Heart left ventricle (tissue), 16 donors: ENCODE data around the gene RAB7B. TPM values are rescaled to one million over a fixed set of nuclear protein-coding genes. Genes with fewer than 3 reads are reported as not detected.

Experiments used
- ATAC-seq, 4 donors: fragments of 200-7000 bp; cut with Tn5 transposase; one replicate each; pipeline ENCODE4 v1.9.1; 2020 to 2022; ENCODE audit warnings: moderate library complexity in 4 of 4, mild to moderate bottlenecking in 3 of 4, moderate number of reproducible peaks in 1 of 4
- DNase-seq, 5 donors: peaks; one replicate each; pipeline ENCODE4 v3.0.0-alpha.2; 2020
- H3K27ac ChIP-seq, 12 donors: fragments of 200-600 bp; sonication (generic) in 4 of 12; one replicate each; pipeline versions ENCODE4 v1.5.0 to v1.8.0; 2016 to 2022; ENCODE audit warnings: mild to moderate bottlenecking in 2 of 12
- H3K27me3 ChIP-seq, 9 donors: fragments of 200-600 bp; sonication (generic) in 2 of 9; one replicate each; pipeline versions ENCODE4 v1.5.1 to v1.8.0; 2016 to 2022; ENCODE audit warnings: mild to moderate bottlenecking in 3 of 9
- H3K36me3 ChIP-seq, 9 donors: fragments of 200-600 bp; sonication (generic) in 2 of 9; one replicate each; pipeline versions ENCODE4 v1.5.0 to v1.8.0; 2018 to 2022; ENCODE audit warnings: mild to moderate bottlenecking in 2 of 9
- H3K4me1 ChIP-seq, 12 donors: fragments of 200-600 bp; sonication (generic) in 4 of 12; one replicate each; pipeline versions ENCODE4 v1.5.0 to v1.8.0; 2016 to 2022; ENCODE audit warnings: mild to moderate bottlenecking in 3 of 12
- H3K4me3 ChIP-seq, 12 donors: fragments of 200-600 bp; sonication (generic) in 4 of 12; one replicate each; pipeline versions ENCODE4 v1.5.0 to v1.8.0; 2017 to 2022; ENCODE audit warnings: mild to moderate bottlenecking in 9 of 12, moderate library complexity in 4 of 12
- H3K9me3 ChIP-seq, 12 donors: fragments of 200-600 bp; sonication (generic) in 4 of 12; one replicate each; pipeline versions ENCODE4 v1.5.0 to v1.8.0; 2016 to 2022; ENCODE audit warnings: mild to moderate bottlenecking in 1 of 12
- POLR2A ChIP-seq, 2 donors: fragments of 450-650 bp; IDR thresholded peaks; one replicate each; pipeline ENCODE4 v1.6.1; 2017; ENCODE audit warnings: antibody characterized with exemption in 2 of 2, mild to moderate bottlenecking in 2 of 2, moderate library complexity in 2 of 2
- WGBS, 4 donors: extraction: QIAGEN DNeasy Blood & Tissue Kit in 2 of 4; methylation state at CpG; one replicate each; pipeline versions ENCODE4 v1.1.5 to v1.1.7; 2013 to 2018; 5-methylcytosine and 5-hydroxymethylcytosine counted together
- intact Hi-C, 10 donors: fragments of 100-400 bp; cut with DNase I; formaldehyde crosslinking; loops; one replicate each; pipeline versions ENCODE4 v1.11.1 to v1.14.2; 2022
- polyA plus RNA-seq, 2 donors: library from polyadenylated mRNA; stranded (reverse); fragments of 200-250 nt; gene quantifications; one replicate each; pipeline ENCODE4 v1.2.3, GENCODE V29; 2013
- total RNA-seq, 9 donors: library from RNA; depleted of rRNA in 2 of 9; stranded (reverse); fragments of >200 nt in 2 of 9; fragmentation: NEBNext Ultra II Directional in 3 of 9; extraction: Animal tissue kit (Norgen Biotek cat#: 25700) in 3 of 9; gene quantifications; one replicate each; pipeline versions ENCODE4 v1.1.0 to v1.2.4, GENCODE V29; 2016 to 2023
- TF ChIP-seq, protein P1 (sequence below), 12 donors: fragments of 200-600 bp; sonication (generic) in 4 of 12; IDR thresholded peaks; one replicate each; pipeline versions ENCODE4 v1.5.0 to v1.8.0; 2018 to 2022; ENCODE audit warnings: antibody characterized with exemption in 12 of 12, mild to moderate bottlenecking in 5 of 12
- donor health status: ischemic (EF 13 %, LVEDD 7.1; RV severe dilation, severe dysfunction).
- donor health status: healthy with polysubstance abuse.
- donor health status: DM: no; HTN: yes; CAD: no.
- donor health status: DM: no; HTN: no; CAD: no.
- donor health status: ischemic (EF 25% LVEDD 6.9; RV normal size, moderate dysfunction).
- donor health status: ischemic (EF 25% LVEDD 5.7; RV mildly dilated, moderate dysfunction).
- donor health status: healthy.
- donor health status: DM: yes; HTN: yes; CAD: no.
- donor health status: ischemic (EF 35%, LVEDD 5.7; RV mildly dilated, moderate dysfunction).
- donor health status: nonischemic (EF 11% LVEDD 7.7; RV severe dilation, severe dysfunction).
- donor health status: DM: yes; HTN: yes; CAD: no.
- donor health status: PGD.
- donor health status: ischemic (EF 29% LVEDD 5.4; RV normal size, mild dysfunction).
- donor health status: nonischemic (EF 23%, LVEDD 6.1; RV moderate dilation, normal function).

RAB7B gene
- total and polyA plus RNA-seq, 11 donors: 0.31 to 11.1 (median 1.1) TPM

DNA sequence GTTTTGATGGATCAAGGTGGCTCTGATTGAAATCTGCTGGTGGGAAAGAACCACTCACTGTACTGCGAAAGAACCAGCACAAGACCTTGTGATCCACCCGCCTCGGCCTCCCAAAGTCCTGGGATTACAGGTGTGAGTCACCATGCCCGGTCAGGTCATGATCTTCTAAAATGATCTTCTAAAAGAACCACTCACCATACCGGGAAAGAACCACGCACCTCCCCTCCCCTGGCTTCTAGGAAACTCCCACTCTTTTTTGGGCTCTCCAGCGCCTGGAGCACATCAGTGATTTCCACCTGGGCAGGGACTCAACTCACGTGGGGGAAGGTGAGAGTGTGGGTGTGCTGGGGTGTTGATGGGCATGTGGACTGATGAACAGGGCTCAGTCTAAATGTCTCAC is 7.9 kb upstream of the RAB7B start:
- H3K27ac ChIP-seq: no peak overlapping the region
- no peak for ATAC-seq
- TF ChIP-seq, protein P1, sequence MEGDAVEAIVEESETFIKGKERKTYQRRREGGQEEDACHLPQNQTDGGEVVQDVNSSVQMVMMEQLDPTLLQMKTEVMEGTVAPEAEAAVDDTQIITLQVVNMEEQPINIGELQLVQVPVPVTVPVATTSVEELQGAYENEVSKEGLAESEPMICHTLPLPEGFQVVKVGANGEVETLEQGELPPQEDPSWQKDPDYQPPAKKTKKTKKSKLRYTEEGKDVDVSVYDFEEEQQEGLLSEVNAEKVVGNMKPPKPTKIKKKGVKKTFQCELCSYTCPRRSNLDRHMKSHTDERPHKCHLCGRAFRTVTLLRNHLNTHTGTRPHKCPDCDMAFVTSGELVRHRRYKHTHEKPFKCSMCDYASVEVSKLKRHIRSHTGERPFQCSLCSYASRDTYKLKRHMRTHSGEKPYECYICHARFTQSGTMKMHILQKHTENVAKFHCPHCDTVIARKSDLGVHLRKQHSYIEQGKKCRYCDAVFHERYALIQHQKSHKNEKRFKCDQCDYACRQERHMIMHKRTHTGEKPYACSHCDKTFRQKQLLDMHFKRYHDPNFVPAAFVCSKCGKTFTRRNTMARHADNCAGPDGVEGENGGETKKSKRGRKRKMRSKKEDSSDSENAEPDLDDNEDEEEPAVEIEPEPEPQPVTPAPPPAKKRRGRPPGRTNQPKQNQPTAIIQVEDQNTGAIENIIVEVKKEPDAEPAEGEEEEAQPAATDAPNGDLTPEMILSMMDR (IDR thresholded peaks at IDR 0.05): no peak
- TF ChIP-seq POLR2A (IDR thresholded peaks at IDR 0.05): no peak
- H3K27me3 ChIP-seq: no peaks in the 10 kb centered on the region
- intact Hi-C loops: no loop called here
- no peaks in the 10 kb centered on the region for H3K9me3 ChIP-seq
- WGBS, 4 donors: 91 to 95% (median 92%) methylated on average over 8 of the region's 8 CpGs
- H3K4me1 ChIP-seq: peaks cover 0 to 24% (median 0%) of the 10 kb centered on the region in 12 donors
- no peaks in the 10 kb centered on the region for H3K36me3 ChIP-seq
- DNase-seq: no peak
- no peak overlapping the region for H3K4me3 ChIP-seq

DNA sequence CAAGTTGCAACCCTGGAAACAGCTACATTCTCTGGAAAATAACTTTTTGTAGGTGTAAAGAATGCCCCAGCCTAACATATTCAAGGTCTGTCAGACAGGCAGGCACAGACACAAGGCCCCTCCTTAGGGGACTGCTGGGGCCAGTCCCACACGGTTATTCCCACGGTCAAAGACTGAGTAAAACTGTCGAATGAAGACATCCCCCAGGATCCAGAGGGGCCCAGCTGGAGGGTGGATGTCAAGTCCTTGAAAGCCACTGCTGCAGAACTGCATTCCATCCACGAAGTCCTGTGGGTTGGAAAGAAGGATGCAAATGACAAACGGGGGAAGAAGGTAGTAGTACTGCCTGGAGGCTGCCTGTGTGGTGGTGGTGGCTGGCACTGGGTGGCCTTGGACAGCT is 6.9 kb upstream of the RAB7B start:
- no peak for ATAC-seq
- no peak for DNase-seq
- TF ChIP-seq, protein P1 (IDR thresholded peaks at IDR 0.05): no peak
- no peak for TF ChIP-seq POLR2A (IDR thresholded peaks at IDR 0.05)
- no peaks in the 10 kb centered on the region for H3K9me3 ChIP-seq
- peaks cover 0 to 28% (median 0%) of the 10 kb centered on the region in 12 donors for H3K4me1 ChIP-seq
- no peaks in the 10 kb centered on the region for H3K36me3 ChIP-seq
- WGBS, 4 donors: 55 to 80% (median 62%) methylated on average over 5 of the region's 5 CpGs
- H3K27ac ChIP-seq: no peak overlapping the region
- no peaks in the 10 kb centered on the region for H3K27me3 ChIP-seq
- intact Hi-C loops: no loop called here
- H3K4me3 ChIP-seq: no peak overlapping the region

- TF ChIP-seq POLR2A (IDR thresholded peaks at IDR 0.05): no peak
- TF ChIP-seq, protein P1 (IDR thresholded peaks at IDR 0.05): no peak
- intact Hi-C loops: loop anchor here in 1 of 10 donors (2.0 kb wide), 1 partner anchor 20 kb away; no protein-coding TSS in a partner anchor
- H3K4me1 ChIP-seq: peaks cover 0 to 45% (median 12%) of the 10 kb centered on the region in 12 donors
- no peak overlapping the region for H3K4me3 ChIP-seq
- H3K27me3 ChIP-seq: no peaks in the 10 kb centered on the region
- H3K9me3 ChIP-seq: no peaks in the 10 kb centered on the region
- H3K27ac ChIP-seq: no peak overlapping the region
- H3K36me3 ChIP-seq: no peaks in the 10 kb centered on the region
- no peak for ATAC-seq
- 66 to 82% (median 74%) methylated on average over 4 of the region's 4 CpGs for WGBS, 4 donors
- no peak for DNase-seq
These were observed 3.8 kb upstream of the RAB7B start for GRCh38 chr1:206006946-206007345.

GRCh38 chr1:206005778-206006180 is 2.6 kb upstream of the RAB7B start:
- H3K9me3 ChIP-seq: no peaks in the 10 kb centered on the region
- DNase-seq (no peak), ATAC-seq (peak in 1 of 4 donors; percentile 50)
- TF ChIP-seq, protein P1 (IDR thresholded peaks at IDR 0.05): no peak
- TF ChIP-seq POLR2A (IDR thresholded peaks at IDR 0.05): no peak
- no peaks in the 10 kb centered on the region for H3K36me3 ChIP-seq
- H3K4me1 ChIP-seq: peaks cover 0 to 49% (median 13%) of the 10 kb centered on the region in 12 donors
- intact Hi-C loops: loop anchor here in 1 of 10 donors (2.0 kb wide), 1 partner anchor 21 kb away; no protein-coding TSS in a partner anchor
- no peaks in the 10 kb centered on the region for H3K27me3 ChIP-seq
- H3K4me3 ChIP-seq: no peak overlapping the region
- H3K27ac ChIP-seq: peak overlapping the region in 1 of 12 donors; percentile 33
- WGBS, 4 donors: 70 to 83% (median 75%) methylated on average over 8 of the region's 8 CpGs
